Measurements from ENCODE around the gene BORCS5.

BORCS5 gene

DNA sequence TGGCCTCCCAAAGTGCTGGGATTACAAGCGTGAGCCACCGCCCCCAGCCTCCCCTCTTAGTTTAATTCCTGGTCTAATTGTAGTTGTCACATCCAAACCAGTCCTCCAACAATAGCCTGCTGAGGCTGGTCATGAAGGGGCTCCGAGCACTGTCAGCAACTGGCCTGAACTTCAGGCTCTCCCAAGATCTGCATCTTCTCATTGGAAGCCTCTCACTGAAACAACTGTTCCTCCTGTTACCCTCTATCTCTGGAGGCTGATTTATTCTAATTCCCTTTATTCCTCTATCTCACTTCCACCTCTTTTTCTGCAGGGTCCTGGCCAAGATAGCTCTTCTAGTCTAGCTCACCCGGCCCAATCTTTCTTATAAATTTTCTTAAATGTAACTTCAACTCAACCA, 116.3 kb downstream of the BORCS5 start:
- H3K4me3 ChIP-seq (ENCODE audit: low read depth, low read length) = no peak overlapping the region
- POLR2A ChIA-PET = no interaction called here
- CTCF ChIA-PET = interaction anchor here (0.8 to 1.5 kb wide), 3 partner anchors 21 to 182 kb away, joined by 3 read pairs; no protein-coding TSS in a partner anchor
- DNase-seq (ENCODE audit: low read depth, low spot score) = no peak
- TF ChIP-seq, protein P1, sequence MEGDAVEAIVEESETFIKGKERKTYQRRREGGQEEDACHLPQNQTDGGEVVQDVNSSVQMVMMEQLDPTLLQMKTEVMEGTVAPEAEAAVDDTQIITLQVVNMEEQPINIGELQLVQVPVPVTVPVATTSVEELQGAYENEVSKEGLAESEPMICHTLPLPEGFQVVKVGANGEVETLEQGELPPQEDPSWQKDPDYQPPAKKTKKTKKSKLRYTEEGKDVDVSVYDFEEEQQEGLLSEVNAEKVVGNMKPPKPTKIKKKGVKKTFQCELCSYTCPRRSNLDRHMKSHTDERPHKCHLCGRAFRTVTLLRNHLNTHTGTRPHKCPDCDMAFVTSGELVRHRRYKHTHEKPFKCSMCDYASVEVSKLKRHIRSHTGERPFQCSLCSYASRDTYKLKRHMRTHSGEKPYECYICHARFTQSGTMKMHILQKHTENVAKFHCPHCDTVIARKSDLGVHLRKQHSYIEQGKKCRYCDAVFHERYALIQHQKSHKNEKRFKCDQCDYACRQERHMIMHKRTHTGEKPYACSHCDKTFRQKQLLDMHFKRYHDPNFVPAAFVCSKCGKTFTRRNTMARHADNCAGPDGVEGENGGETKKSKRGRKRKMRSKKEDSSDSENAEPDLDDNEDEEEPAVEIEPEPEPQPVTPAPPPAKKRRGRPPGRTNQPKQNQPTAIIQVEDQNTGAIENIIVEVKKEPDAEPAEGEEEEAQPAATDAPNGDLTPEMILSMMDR (IDR thresholded peaks at IDR 0.05; ENCODE audit: insufficient read depth, low read length, missing control alignments) = no peak

GRCh38 chr12:12474471-12474928, 117.6 kb downstream of the BORCS5 start:
- no peak for DNase-seq (ENCODE audit: low read depth, low spot score)
- no peak overlapping the region for H3K4me3 ChIP-seq (ENCODE audit: low read depth, low read length)
- CTCF ChIA-PET = no interaction called here
- TF ChIP-seq, protein P1 (IDR thresholded peaks at IDR 0.05; ENCODE audit: insufficient read depth, low read length, missing control alignments) = no peak
- POLR2A ChIA-PET = no interaction called here

GRCh38 chr12:12474931-12475795, 118.3 kb downstream of the BORCS5 start:
- no peak overlapping the region for H3K4me3 ChIP-seq (ENCODE audit: low read depth, low read length)
- ChIA-PET CTCF (no interaction called here), POLR2A (no interaction called here)
- DNase-seq (ENCODE audit: low read depth, low spot score) = no peak
- TF ChIP-seq, protein P1 (IDR thresholded peaks at IDR 0.05; ENCODE audit: insufficient read depth, low read length, missing control alignments) = no peak

GRCh38 chr12:12476857-12477531, 120.1 kb downstream of the BORCS5 start:
- no peak overlapping the region for H3K4me3 ChIP-seq (ENCODE audit: low read depth, low read length)
- no peak for DNase-seq (ENCODE audit: low read depth, low spot score)
- TF ChIP-seq, protein P1 (IDR thresholded peaks at IDR 0.05; ENCODE audit: insufficient read depth, low read length, missing control alignments) = no peak
- ChIA-PET CTCF (interaction anchor here (1.0 kb wide), 1 partner anchor 87 kb away, joined by 3 read pairs; no protein-coding TSS in a partner anchor), POLR2A (no interaction called here)

DNA sequence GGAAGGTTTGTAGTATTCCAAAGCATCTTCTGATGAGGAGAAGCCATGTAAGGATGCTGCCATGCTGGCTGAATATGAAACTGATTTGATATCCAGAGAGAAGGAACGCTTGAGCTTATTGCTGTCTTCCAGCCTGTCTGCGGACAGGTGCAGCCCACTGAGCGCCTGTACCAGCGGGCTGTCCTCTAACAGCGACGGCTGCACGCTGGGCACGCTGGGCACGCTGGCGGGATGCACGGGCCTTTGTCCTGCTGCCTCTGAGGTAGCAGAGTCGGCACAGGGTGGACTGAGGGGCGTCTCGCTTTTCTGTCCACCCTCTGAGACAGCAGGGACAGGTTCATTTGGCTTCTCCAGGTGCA, 120.6 kb downstream of the BORCS5 start:
- H3K4me3 ChIP-seq (ENCODE audit: low read depth, low read length) = no peak overlapping the region
- TF ChIP-seq, protein P1 (IDR thresholded peaks at IDR 0.05; ENCODE audit: insufficient read depth, low read length, missing control alignments) = no peak
- no peak for DNase-seq (ENCODE audit: low read depth, low spot score)
- ChIA-PET CTCF (interaction anchor here (1.0 to 1.1 kb wide), 2 partner anchors 43 to 87 kb away, joined by 3 read pairs; no protein-coding TSS in a partner anchor), POLR2A (no interaction called here)

DNA sequence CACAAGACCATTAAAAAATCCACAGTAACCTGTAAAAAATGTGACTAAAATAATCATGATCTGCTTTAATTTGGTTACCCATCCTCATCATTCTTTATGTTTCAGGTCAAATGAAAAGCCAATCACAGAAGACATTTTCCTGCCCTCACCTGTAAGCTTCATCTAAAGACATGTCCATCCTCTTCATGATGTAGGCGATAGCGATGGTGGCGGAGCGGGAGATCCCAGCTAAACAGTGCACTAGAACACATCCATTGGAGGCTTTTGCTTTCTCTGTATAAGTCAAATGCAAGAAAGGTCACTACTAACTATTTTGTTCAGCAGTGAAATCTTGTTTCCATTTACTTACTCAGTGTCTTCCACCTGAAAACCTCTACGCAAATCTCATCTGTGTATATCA, 123.2 kb downstream of the BORCS5 start:
- CTCF ChIA-PET = no interaction called here

More for the DNA sequence above, 123.2 kb downstream of the BORCS5 start:
- H3K4me3 ChIP-seq (ENCODE audit: low read depth, low read length) = no peak overlapping the region
- TF ChIP-seq, protein P1 (IDR thresholded peaks at IDR 0.05; ENCODE audit: insufficient read depth, low read length, missing control alignments) = no peak
- DNase-seq (ENCODE audit: low read depth, low spot score) = no peak
- POLR2A ChIA-PET = no interaction called here
